HEK293 (cell line): ENCODE measurements around the gene IRF3.

ENCODE experiments used
- CTCF ChIA-PET: fragments of 350-600 bp; formaldehyde crosslinking; extraction: SDS; loops from one replicate; lab custom pipeline; 2021; ENCODE audit warnings: antibody characterized with exemption; lab: Yijun Ruan, JAX
- POLR2A ChIA-PET: fragments of 300-600 bp; formaldehyde crosslinking; extraction: SDS; loops from one replicate; lab custom pipeline; 2020; ENCODE audit warnings: antibody characterized with exemption, inconsistent platforms; lab: Yijun Ruan, JAX
- H3K27ac ChIP-seq: fragments of 200-500 bp; sonication (Bioruptor generic); 2 replicates; pipeline ENCODE4 v1.5.1; 2014; ENCODE audit warnings: low read depth, low read length, control low read depth, inconsistent platforms; ENCODE audit errors: extremely low read depth
- H3K36me3 ChIP-seq, 2 experiments: fragments of 200-500 bp in 1 of 2; sonication (Bioruptor generic) in 1 of 2; 1 replicate in 1 of 2; 2 replicates in 1 of 2; pipeline ENCODE4 v1.5.1; 2014 to 2017; ENCODE audit warnings: inconsistent platforms in 2 of 2, low read length in 2 of 2; ENCODE audit not compliant: control insufficient read depth in 2 of 2, insufficient read depth in 1 of 2
- H3K4me1 ChIP-seq: fragments of 200-500 bp; sonication (Bioruptor generic); 2 replicates; pipeline ENCODE4 v1.5.1; 2014; ENCODE audit warnings: mild to moderate bottlenecking, low read length, inconsistent platforms; ENCODE audit not compliant: control insufficient read depth, insufficient read depth
- H3K4me3 ChIP-seq: 2 replicates; pipeline ENCODE4 v1.5.1; 2011; ENCODE audit warnings: low read depth, mild to moderate bottlenecking, control low read depth, low read length, moderate library complexity
- H3K9me3 ChIP-seq: fragments of 200-500 bp; sonication (Bioruptor generic); 2 replicates; pipeline ENCODE4 v1.5.1; 2014; ENCODE audit warnings: low read depth, low read length, inconsistent platforms; ENCODE audit not compliant: control insufficient read depth, insufficient read depth
- BCL11B ChIP-seq: fragments of 450-650 bp; formaldehyde crosslinking; IDR thresholded peaks from 2 replicates; pipeline ENCODE4 v1.5.1; 2016; ENCODE audit warnings: low read depth, missing biosample characterization, missing genetic modification characterization
- FEZF1 ChIP-seq: fragments of 450-650 bp; formaldehyde crosslinking; IDR thresholded peaks from 2 replicates; pipeline ENCODE4 v1.5.1; 2016; ENCODE audit warnings: missing biosample characterization, missing genetic modification characterization
- GLI4 ChIP-seq: fragments of 450-650 bp; formaldehyde crosslinking; IDR thresholded peaks from 2 replicates; pipeline ENCODE4 v1.5.1; 2016; ENCODE audit warnings: missing biosample characterization, missing genetic modification characterization
- GLIS2 ChIP-seq: fragments of 450-650 bp; formaldehyde crosslinking; IDR thresholded peaks from 2 replicates; pipeline ENCODE4 v1.5.1; 2016; ENCODE audit warnings: missing biosample characterization, missing genetic modification characterization
- KLF8 ChIP-seq: fragments of 450-650 bp; formaldehyde crosslinking; IDR thresholded peaks from 2 replicates; pipeline ENCODE4 v1.5.1; 2016; ENCODE audit warnings: missing biosample characterization, missing genetic modification characterization
- PBX3 ChIP-seq: sonication (generic); formaldehyde crosslinking; IDR thresholded peaks from 2 replicates; pipeline ENCODE4 v1.8.1; 2022; ENCODE audit warnings: mild to moderate bottlenecking, moderate library complexity, missing genetic modification reagents
- SETDB1 ChIP-seq: IDR thresholded peaks from one replicate; pipeline ENCODE4 v1.6.1; 2017; ENCODE audit warnings: mild to moderate bottlenecking, low read length, moderate library complexity, mixed read lengths; ENCODE audit not compliant: insufficient read length
- SP2 ChIP-seq: fragments of 450-650 bp; formaldehyde crosslinking; IDR thresholded peaks from 2 replicates; pipeline ENCODE4 v1.5.1; 2016; ENCODE audit warnings: missing biosample characterization, missing genetic modification characterization
- WT1 ChIP-seq: fragments of 450-650 bp; formaldehyde crosslinking; IDR thresholded peaks from 2 replicates; pipeline ENCODE4 v1.5.1; 2016; ENCODE audit warnings: missing biosample characterization, missing genetic modification characterization
- ZNF138 ChIP-seq: fragments of 450-650 bp; formaldehyde crosslinking; IDR thresholded peaks from 2 replicates; pipeline ENCODE4 v1.5.1; 2016; ENCODE audit warnings: missing biosample characterization, missing genetic modification characterization, borderline replicate concordance
- ZNF175 ChIP-seq: fragments of 450-650 bp; formaldehyde crosslinking; IDR thresholded peaks from 2 replicates; pipeline ENCODE4 v1.5.1; 2016; ENCODE audit warnings: missing biosample characterization, missing genetic modification characterization
- ZNF324 ChIP-seq: fragments of 450-650 bp; formaldehyde crosslinking; IDR thresholded peaks from 2 replicates; pipeline ENCODE4 v1.5.1; 2016; ENCODE audit warnings: missing biosample characterization, missing genetic modification characterization
- ZNF362 ChIP-seq: fragments of 450-650 bp; formaldehyde crosslinking; IDR thresholded peaks from 2 replicates; pipeline ENCODE4 v1.5.1; 2016; ENCODE audit warnings: missing biosample characterization, missing genetic modification characterization
- ZNF366 ChIP-seq: fragments of 450-650 bp; formaldehyde crosslinking; conservative IDR thresholded peaks from 2 replicates; pipeline ENCODE4 v1.5.1; 2016; ENCODE audit warnings: missing biosample characterization, missing genetic modification characterization
- ZNF37A ChIP-seq: fragments of 450-650 bp; IDR thresholded peaks from 2 replicates; pipeline ENCODE4 v1.5.1; 2018; ENCODE audit warnings: missing biosample characterization, missing genetic modification characterization
- ZNF394 ChIP-seq: fragments of 450-650 bp; formaldehyde crosslinking; IDR thresholded peaks from 2 replicates; pipeline ENCODE4 v1.5.1; 2016; ENCODE audit warnings: missing biosample characterization, missing genetic modification characterization, mild to moderate bottlenecking, moderate library complexity, borderline replicate concordance
- ZNF513 ChIP-seq: fragments of 450-650 bp; IDR thresholded peaks from 2 replicates; pipeline ENCODE4 v1.5.1; 2018; ENCODE audit warnings: missing biosample characterization, missing genetic modification characterization
- ZNF571 ChIP-seq: fragments of 450-650 bp; formaldehyde crosslinking; IDR thresholded peaks from 2 replicates; pipeline ENCODE4 v1.5.0; 2017; ENCODE audit warnings: missing biosample characterization, missing genetic modification characterization
- ZNF610 ChIP-seq: fragments of 450-650 bp; formaldehyde crosslinking; IDR thresholded peaks from 2 replicates; pipeline ENCODE4 v1.5.1; 2016; ENCODE audit warnings: missing biosample characterization, missing genetic modification characterization, borderline replicate concordance
- ZNF623 ChIP-seq: fragments of 450-650 bp; formaldehyde crosslinking; IDR thresholded peaks from 2 replicates; pipeline ENCODE4 v1.5.1; 2016; ENCODE audit warnings: missing biosample characterization, missing genetic modification characterization
- ZNF658 ChIP-seq: fragments of 450-650 bp; formaldehyde crosslinking; IDR thresholded peaks from 2 replicates; pipeline ENCODE4; 2016; ENCODE audit warnings: missing biosample characterization, missing genetic modification characterization
- TF ChIP-seq, protein P1 (sequence below): fragments of 450-650 bp; formaldehyde crosslinking; IDR thresholded peaks from 2 replicates; pipeline ENCODE4 v1.5.1; 2016; ENCODE audit warnings: missing biosample characterization, missing genetic modification characterization

The IRF3 gene

GRCh38 chr19:49651820-49652550 lies 13.7 kb downstream of the IRF3 start:
- TF ChIP-seq ZNF366 (tag by site-specific recombination): no peak
- TF ChIP-seq ZNF571 (tag by site-specific recombination): no peak
- TF ChIP-seq GLI4 (tag by site-specific recombination): no peak
- TF ChIP-seq SP2: no peak
- no peak for TF ChIP-seq PBX3
- TF ChIP-seq ZNF324: no peak
- TF ChIP-seq, protein P1, sequence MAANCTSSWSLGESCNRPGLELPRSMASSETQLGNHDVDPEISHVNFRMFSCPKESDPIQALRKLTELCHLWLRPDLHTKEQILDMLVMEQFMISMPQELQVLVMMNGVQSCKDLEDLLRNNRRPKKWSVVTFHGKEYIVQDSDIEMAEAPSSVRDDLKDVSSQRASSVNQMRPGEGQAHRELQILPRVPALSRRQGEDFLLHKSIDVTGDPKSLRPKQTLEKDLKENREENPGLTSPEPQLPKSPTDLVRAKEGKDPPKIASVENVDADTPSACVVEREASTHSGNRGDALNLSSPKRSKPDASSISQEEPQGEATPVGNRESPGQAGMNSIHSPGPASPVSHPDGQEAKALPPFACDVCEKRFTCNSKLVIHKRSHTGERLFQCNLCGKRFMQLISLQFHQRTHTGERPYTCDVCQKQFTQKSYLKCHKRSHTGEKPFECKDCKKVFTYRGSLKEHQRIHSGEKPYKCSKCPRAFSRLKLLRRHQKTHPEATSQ (tag by site-specific recombination): no peak
- no peak for TF ChIP-seq GLIS2
- no peak for TF ChIP-seq ZNF175
- TF ChIP-seq, all 188 proteins: peak for 0
- ChIA-PET CTCF (no interaction called here), POLR2A (no interaction called here)
- Histone ChIP-seq H3K36me3 (peaks cover 67 to 89% of the 10 kb centered on the region in 2 experiments), H3K27ac (no peak overlapping the region), H3K4me1 (no peaks in the 10 kb centered on the region), H3K9me3 (no peaks in the 10 kb centered on the region), H3K4me3 (no peak overlapping the region)

GRCh38 chr19:49651029-49651819 lies 14.4 kb downstream of the IRF3 start:
- no peak overlapping the region for H3K27ac ChIP-seq
- ChIA-PET POLR2A (no interaction called here), CTCF (interaction anchor here (0.9 to 1.2 kb wide), 2 partner anchors 24 to 146 kb away, joined by 3 to 4 read pairs; no protein-coding TSS in a partner anchor)
- no peaks in the 10 kb centered on the region for H3K9me3 ChIP-seq
- peak; percentile 67; the same call in 1 of the 2 replicates for TF ChIP-seq KLF8 (tag by site-specific recombination)
- no peak for TF ChIP-seq ZNF362 (tag by site-specific recombination)
- peak; percentile 96 for TF ChIP-seq ZNF513 (tag by site-specific recombination)
- H3K4me1 ChIP-seq: no peaks in the 10 kb centered on the region
- no peak overlapping the region for H3K4me3 ChIP-seq
- H3K36me3 ChIP-seq: peaks cover 65 to 89% of the 10 kb centered on the region in 2 experiments

DNA sequence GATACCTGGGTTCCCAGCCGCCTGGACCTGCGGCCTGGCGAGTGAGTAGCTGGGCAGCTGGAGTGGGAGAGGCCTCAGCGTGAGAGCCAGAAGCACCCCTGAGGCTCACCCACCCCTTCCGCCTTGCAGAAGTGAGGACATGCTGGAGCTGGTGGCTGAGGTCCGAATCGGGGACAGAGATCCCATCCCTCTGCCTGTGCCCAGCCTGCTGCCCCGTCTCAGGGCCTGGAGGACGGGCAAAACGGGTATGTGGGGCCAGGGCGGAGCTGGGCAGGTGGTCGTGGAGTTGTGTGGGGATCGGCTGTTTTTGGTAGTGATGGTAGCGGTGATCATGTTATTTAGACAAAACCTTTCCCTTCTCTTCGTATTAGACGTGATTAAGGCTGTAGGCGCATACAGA lies 19.1 kb downstream of the IRF3 start:
- peaks cover 37 to 72% of the 10 kb centered on the region in 2 experiments for H3K36me3 ChIP-seq
- CTCF ChIA-PET: interaction anchor here (0.7 to 1.2 kb wide), 2 partner anchors 9 to 25 kb away, joined by 3 read pairs; no protein-coding TSS in a partner anchor
- TF ChIP-seq ZNF138 (tag by site-specific recombination) (no peak), ZNF658 (no peak), ZNF37A (tag by site-specific recombination) (no peak), WT1 (tag by site-specific recombination) (no peak), ZNF394 (tag by site-specific recombination) (no peak), ZNF623 (no peak), ZNF610 (tag by site-specific recombination) (no peak), FEZF1 (tag by site-specific recombination) (no peak), BCL11B (no peak), SETDB1 (no peak)
- no peaks in the 10 kb centered on the region for H3K9me3 ChIP-seq
- H3K4me3 ChIP-seq: no peak overlapping the region
- H3K27ac ChIP-seq: no peak overlapping the region
- peaks cover 7% of the 10 kb centered on the region for H3K4me1 ChIP-seq
- POLR2A ChIA-PET: interaction anchor here (1.4 to 2.3 kb wide), 2 partner anchors 11 to 30 kb away, joined by 5 to 15 read pairs; partner anchors contain the start of gene PRMT1
